ENCODE results near the gene CYRIA.

- TF ChIP-seq CTCF (IDR thresholded peaks at IDR 0.05; ENCODE audit: insufficient read depth, low read length, poor library complexity, severe bottlenecking) (no peak), EZH2phosphoT487 (conservative IDR thresholded peaks at IDR 0.05; ENCODE audit: low read length) (no peak)
Measured at GRCh38 chr2:16669388-16669787, 3.8 kb upstream of the CYRIA start.
